Medulla oblongata (tissue), 1 donor: Measurements from ENCODE around the gene ASMTL.
"Not testable (repeated sequence)": the region's sequence is repeated elsewhere in the genome, so short reads cannot be mapped to it uniquely, and the experiment has no call there.

ENCODE experiments used
- DNase-seq: peaks from one replicate; pipeline ENCODE4 v3.0.0-alpha.2; 2015; ENCODE audit errors: extremely low spot score

Gene ASMTL

DNA sequence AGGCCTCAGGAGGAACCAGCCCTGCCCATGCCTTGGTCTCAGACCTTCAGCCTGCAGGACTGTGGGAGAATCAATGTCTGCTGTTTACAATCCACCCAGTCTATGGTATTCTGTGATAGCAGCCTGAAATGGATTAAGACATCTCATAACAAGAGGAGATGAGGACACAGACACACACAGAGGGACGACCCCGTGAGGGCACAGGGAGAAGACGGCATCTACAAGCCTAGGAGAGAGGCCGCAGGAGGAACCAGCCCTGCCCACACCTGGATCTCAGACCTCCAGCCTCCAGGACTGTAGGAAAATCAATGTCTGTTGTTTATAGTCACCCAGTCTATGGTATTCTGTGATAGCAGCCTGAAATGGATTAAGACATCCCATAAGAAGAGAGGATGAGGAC, 64.1 kb downstream of the ASMTL start:
- no peak for DNase-seq

DNA sequence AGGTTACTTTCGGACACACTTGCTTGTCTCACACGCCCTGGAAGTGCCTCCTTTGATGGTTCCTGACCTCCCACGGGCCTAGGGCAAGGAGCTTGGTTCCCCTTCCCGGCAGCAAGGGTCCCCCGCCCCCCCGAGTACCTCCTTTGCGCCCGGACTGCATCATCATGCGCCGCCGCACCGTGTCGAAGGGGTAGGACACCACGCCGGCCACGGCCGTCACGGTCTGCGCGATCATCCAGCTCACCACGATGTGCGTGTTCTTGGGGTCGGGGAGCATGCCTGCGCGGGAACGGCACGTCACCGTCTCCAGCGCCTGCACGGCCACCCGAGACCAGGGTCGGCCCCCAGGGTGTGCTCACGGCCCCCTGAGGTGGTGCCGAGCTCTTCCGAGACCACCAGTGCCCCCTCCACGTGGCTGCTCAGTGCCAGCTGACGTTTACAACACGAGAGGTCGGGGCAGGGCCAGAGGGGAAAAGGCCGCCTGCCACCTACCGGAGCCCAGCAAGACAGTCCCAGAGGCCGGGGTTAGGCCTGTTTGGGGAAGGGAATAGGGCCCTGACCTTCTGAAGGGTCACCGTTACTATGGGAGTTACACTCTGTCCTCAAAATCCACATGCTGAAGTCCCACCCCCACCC, 65.5 kb downstream of the ASMTL start:
- DNase-seq: no peak

DNA sequence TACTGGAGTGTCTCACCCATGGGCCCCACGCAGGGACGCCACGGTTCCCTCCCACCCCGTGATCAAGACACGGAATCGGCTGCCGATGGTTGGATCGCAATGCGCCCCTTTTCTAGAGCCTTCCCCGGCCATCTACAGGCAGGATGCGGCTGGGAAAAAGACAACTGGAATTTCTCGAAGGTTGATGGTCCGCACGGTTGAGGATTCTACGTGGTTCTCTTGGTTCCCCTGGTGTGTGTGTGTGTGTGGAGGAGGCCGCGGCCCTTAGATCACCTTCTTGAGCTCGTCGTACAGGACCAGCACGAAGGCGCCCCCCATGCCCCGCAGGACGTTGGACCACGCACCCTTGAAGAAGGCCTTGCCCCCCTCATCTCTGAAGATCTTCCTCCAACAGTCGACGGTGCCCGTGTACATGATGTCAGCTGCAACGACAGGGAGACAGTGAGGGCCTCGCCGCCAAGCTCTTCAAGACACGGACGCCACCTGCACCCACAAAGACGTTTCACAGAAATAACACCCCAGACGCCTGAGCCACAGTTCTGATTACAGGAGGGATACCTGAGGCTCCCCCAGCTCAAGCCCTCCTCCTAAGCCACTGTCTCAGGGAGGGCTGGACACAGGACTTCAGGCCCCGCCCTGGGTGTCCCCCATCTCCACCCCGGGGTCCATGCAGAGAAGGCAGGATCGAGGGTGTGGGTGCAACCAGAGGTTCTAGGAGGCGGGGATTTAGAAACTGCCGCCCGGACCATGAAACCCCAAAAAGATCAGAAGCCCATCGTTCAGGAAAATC, 66.2 kb downstream of the ASMTL start:
- DNase-seq: no peak

DNA sequence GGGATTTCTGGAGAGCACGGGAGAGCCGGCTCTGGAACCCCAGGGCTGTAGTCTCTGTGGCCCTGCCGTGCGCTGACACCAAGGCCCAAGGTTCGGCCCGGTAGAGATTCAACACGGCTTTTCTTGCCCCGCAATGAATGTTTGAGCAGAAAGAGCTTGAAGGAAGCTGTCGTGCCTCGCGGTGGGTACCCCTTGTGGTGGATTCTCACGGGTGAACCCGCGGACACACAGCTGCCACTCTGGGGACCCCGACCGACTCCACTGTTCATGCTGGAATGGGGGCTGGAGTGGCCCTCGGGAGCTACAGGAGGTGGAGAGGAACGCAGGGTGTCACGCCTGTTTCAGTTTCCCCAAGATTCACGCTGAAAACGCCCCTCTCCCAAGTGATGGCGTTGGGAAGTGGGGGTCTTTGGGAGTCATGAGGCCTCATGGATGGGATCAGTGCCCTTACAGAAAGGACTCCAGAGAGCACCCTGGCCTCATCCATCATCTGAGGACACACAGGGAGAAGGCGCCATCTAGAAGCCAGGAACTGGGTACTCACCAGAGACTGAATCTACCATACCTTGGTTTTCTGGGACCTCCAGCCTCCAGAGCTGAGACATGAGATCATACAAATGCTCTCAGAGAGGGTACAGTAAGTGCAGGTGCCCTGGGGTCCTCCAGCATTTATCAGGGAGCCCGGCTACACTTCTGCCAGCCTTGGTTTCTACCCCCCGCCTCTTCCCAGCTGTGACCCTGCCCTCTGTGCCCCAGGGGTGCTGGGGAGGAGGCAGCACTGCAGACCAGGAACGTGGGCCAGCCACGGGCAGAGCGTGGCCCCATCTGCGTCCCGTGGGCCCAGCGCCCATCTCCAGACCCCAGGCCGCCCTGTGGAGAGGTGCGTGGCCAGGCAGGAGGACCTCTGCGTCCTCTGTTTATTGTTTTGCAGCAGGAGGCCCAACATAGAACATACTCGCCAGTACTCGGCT, 67.2 kb downstream of the ASMTL start:
- no peak for DNase-seq

DNA sequence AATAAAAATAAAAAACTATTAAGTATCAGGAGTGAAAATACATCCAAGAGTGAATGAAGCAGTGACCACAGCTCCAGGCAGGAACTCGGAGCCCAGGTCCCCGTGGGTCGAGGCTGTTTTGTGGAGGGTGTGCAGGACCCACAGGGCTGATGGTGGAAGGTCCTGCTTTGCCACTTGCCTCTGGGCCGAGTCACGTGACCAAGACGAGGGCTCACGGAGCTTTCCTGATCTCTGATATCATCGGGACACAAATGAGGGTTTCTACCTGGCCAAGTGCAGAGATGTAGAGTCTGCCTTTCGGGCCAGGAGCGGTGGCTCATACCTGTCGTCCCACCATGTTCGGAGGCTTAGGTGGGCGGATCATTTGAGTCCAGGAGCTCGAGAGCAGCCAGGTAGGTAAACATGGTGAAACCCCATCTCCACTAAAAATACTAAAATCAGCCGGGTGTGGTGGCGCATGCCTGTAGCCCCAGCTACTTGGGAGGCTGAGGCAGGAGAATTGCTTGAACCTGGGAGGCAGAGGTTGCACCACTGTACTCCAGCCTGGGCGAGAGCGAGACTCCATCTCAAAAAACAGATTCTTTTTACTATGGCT, 68.0 kb downstream of the ASMTL start:
- no peak for DNase-seq

DNA sequence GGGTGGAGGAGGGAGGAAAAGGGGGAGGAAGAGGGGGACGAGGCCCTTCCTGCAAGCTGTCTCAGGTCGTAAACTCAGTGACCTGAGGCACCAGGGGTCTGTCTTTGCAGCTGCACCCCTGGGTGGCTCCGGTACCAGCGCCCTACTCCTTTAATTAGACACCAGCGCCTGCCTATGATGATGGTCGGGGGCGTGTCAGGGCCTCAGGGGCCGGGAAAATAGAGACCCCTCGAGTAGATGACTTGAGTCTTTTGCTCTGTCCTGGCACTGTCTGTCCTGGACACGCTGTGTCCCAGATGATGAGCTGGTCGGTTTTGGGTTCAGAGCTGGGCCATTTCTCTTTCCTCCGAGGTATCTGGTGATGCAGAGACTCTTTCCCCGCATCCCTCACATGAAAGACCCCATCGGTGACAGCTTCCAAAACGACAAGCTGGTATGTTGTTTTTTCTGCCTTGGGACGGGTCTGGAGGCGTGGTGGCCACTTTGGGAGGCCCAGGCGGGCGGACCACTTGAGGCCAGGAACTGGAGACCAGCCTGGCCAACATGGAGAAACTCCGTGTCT, 72.0 kb downstream of the ASMTL start:
- no peak for DNase-seq

DNA sequence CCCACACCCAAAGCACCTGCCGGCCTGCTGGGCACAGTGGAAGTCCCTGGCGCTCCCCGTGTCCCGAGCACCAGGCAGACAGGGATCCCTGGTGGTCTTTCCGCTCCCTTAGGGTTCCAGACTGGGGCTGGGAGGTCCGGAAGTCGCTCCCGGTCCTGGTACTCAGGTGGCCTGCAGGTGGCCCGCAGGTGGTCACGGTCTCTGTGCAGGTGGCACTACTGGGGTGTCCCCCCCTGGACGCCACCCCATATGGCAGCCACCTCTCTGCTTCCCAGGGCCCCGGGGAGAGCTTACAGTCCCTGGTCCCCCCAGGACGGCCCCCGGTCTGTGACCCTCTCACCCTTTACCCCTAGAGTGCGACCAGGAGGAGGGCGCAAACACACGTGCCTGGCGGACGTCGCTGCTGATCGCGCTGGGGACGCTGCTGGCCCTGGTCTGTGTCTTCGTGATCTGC, 74.4 kb downstream of the ASMTL start:
- no peak for DNase-seq

DNA sequence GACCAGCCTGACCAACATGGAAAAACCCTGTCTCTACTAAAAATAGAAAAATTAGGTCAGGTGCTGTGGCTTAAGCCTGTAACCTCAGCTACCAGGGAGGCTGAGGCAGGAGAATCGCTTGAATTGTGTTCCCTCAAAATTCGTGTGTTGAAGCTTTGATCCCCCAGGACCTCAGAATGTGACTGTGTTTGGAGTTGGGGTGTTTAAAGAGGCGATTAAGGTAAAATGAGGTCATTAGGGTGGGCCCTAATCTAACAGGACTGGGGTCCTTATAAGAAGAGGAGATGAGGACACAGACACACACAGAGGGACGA, 84.4 kb downstream of the ASMTL start:
- no peak for DNase-seq

DNA sequence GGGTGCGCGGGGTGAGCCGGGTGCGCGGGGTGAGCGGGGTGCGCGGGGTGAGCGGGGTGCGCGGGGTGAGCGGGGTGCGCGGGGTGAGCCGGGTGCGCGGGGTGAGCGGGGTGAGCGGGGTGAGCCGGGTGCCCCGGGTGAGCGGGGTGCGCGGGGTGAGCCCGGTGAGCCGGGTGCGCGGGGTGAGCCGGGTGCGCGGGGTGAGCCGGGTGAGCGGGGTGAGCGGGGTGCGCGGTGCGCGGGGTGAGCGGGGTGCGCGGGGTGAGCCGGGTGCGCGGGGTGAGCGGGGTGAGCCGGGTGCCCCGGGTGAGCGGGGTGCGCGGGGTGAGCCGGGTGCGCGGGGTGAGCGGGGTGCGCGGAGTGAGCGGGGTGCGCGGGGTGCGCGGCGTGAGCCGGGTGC, 86.3 kb downstream of the ASMTL start:
- not testable (repeated sequence) for DNase-seq

DNA sequence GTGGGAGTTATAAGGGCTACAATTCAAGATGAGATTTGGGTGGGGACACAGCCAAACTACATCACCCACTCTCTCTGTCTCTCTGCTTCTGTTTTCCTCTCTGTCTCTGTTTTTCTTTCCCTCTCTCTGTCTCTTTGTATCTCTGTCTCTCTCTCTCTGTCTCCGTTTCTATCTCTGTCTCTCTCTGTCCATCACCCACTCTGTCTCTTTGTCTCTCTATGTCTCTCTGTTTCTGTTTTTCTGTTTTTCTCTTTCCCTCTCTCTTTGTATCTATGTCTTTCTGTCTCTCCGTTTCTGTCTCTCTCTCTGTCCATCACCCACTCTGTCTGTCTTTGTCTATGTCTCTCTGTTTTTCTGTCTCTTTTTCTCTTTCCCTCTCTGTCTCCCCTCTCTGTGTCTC, 90.8 kb downstream of the ASMTL start:
- no peak for DNase-seq

DNA sequence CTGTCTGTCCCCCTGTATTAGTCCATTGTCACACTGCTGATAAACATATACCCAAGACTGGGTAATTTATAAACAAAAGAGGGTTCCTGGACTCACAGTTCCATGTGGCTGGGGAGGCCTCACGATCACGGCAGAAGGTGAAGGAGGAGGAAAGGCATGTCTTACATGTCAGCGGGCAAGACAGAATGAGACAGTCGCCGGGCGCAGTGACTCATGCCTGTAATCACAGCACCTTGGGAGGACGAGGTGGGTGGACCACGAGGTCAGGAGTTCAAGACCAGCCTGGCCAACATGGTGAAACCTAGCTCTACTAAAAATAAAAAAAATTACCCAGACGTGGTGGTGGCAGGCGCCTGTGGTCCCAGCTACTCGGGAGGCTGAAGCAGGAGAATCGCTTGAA, 91.4 kb downstream of the ASMTL start:
- no peak for DNase-seq

DNA sequence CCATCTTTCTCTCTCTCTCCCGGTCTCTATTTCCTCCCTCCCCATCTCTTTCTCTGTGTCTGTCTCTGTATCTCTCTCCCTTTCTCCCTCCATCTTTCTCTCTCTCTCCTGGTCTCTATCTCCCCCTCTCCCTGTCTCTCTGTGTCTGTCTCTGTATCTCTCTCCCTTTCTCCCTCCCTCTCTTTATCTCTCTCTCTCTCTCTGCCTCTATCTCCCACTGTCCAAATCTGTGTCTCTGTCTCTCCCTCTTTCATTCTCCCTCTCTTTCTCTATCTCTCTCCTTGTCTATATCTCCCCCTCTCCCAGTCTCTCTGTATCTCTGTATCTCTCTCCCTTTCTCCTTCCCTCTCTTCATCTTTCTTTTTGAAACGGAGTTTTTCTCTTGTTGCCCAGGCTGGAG, 92.5 kb downstream of the ASMTL start:
- no peak for DNase-seq

DNA sequence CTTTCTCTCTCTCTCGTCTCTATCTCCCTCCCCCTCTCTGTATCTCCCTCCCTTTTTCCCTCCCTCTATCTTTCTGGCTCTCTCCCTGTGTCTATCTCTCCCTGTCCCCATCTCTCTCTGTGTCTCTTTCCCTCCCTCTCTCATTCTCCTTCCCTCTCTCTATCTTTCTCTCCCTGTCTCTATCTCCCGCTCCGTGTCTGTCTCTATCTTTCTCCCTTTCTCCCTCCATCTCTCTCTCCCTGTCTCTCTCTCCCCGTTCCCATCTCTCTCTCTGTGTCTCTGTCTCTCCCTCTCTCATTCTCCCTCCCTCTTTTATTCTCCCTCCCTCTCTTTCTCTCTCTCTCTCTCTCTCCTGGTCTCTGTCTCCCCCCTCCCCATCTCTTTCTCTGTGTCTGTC, 93.2 kb downstream of the ASMTL start:
- no peak for DNase-seq

DNA sequence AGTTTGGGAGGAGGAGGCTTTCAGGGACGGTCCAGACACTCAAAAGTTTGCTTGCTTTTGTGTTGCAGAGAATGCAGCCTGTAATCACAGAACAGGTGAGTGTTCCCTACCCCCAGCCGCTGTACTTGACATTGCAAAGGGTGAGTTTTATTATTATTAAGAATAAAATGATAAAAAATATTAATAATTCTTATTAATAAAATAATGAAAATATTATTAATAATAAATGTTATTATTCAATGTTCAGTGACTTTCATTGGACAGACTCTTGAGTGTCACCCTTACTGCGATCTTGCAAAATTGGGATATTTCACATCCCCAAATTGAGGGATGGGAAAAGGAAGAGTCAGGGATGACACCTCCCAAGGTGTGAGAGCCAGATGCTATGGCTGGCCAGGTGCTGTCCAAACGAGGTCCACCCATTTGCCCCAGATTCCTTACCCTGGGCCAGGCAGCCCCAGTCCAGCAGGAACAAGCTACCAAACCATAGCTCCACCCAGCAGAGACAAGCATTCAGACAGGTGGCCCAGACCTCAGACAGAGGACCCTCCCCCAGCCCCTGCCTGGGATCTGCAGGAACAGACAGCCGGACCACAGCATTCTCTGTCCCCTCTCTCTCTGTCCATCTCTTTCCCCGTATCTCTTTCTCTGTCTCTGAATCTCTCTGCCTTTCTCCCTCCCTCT, 93.8 kb downstream of the ASMTL start:
- no peak for DNase-seq

DNA sequence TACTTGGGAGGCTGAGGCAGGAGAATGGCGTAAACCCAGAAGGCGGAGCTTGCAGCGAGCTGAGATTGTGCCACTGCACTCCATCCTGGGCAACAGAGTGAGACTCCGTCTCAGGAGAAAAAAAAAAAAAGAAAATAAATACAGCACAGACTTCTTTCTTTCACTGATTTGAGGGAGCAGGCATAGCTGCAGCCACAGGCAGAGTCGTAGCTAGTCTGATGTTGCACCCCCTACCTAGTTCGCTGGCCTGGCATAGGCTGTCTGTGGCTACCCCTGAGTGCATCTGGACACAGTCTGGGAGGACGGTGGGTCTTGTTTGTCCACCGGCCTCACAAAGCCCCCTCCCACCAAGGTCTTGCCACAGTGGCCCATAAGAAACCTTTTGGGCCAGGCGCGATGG, 94.7 kb downstream of the ASMTL start:
- DNase-seq: no peak

DNA sequence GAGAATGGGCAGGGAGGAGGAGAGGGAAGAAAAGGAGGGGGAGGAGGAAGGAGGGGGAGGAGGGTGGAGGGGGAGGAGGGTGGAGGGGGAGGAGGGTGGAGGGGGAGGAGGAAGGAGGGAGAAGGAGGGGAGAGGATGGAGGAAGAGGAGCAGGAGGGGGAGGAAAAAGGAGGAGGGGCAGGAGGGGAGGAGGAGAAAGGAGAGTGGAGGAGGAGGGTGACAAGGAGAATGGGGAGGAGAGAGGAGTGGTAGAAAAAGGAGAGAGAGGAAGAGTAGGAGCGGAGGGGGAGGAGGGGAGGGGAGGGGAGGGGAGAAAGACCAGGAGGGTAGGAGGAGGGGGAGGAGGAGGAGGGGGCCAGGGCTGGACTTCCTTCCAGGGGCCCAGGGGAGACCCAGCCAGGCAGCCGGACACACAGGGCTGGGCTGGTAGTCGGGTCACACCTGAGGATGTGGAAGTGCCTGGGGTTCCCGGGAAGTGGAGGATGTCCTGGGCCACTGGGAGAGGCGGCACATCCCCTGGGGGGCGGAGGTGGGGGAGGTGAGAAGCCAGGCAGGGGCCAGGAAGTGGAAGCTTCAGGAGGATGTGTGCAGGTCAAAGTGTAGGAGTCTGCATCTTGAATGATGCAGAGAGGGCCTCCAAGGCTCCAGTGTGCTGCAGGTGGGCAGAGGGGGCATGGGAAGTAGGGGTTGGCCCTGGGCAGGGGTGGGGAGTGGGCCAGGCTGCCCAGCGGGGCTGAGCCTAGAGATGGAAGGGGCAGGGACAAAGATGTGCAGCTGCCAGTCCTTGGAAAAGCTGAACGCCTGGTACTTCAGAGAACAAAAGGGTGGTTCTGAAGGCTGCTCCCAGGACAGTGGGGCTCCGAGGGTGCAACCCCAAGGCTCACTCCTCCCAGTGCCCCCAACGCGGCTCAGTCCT, 97.3 kb downstream of the ASMTL start:
- no peak for DNase-seq

DNA sequence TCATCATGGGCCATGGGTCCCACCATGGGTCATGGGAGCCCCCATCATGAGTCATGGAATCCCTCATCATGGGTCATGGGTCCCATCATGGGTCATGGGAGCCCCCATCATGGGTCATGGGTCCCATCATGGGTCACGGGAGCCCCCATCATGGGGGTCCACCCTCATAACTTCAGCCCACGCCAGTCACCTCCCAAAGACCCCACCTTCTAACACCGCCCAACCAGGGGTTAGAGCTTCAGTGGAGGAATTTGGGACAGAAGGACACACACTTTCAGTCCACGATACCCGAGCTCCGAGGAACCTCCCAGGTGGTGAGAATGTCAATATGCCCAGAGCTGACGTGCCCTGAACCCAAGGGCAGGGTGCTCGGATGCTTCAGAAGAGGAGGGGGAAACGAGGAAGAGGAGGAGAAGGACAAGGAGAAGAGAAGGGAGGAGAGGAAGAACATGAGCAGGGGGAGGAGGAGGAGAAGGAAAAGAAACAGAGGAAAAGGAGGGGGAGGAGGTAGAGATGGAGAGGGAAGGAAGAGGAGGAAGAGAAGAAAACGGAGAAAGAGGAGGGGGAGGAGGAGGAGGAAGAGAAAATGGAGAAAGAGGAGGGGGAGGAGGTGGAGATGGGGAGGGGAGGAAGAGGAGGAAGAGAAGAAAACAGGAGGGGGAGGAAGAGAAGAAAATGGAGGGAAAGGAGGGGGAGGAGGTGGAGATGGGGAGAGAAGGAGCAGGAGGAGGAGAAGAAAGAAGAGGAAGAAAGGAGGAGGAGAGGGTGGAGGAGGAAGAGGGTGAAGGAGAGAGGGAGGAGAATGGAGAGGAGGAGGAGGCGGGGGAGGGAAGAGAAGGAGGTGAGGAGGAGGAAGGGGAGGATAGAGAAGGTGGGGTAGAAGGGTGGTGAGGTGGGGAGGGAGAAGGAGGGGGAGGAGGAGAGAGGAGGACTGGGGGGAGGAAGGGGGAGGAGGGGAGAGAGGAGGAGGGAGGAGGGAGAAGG, 98.4 kb downstream of the ASMTL start:
- no peak for DNase-seq
